Activated CD4-positive, CD25-positive, alpha-beta regulatory T cell treated with anti-CD3 and anti-CD28 coated beads, Interleukin-2, amount 50 U/mL, for 16 hours (primary cell): ENCODE data around the gene MRPL48.
A peak's percentile ranks its signal among the peaks of the same experiment; 100 is the strongest.
"Not testable (repeated sequence)": the region's sequence is repeated elsewhere in the genome, so short reads cannot be mapped to it uniquely, and the experiment has no call there.

ENCODE experiments used
- DNase-seq: peaks from one replicate; pipeline ENCODE4 v3.0.0-alpha.2; 2020; ENCODE audit warnings: low read depth, low spot score

Gene MRPL48

DNA sequence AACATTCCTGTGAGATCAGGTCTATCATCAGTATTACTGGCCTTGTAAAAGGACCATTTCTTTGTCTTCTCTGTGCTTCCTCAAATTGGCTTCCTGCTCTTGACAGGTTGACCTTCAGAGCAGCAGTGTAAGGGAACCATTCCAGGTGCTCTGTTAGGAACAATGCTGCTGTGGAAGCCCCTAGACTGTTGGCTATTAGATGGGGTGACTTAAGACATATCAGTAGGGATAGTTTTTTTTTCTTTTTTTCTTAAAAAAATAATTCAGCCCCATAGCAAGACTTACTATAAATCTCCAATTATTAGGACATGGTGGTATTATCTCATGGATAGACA, 51.4 kb downstream of the MRPL48 start:
- DNase-seq = no peak

DNA sequence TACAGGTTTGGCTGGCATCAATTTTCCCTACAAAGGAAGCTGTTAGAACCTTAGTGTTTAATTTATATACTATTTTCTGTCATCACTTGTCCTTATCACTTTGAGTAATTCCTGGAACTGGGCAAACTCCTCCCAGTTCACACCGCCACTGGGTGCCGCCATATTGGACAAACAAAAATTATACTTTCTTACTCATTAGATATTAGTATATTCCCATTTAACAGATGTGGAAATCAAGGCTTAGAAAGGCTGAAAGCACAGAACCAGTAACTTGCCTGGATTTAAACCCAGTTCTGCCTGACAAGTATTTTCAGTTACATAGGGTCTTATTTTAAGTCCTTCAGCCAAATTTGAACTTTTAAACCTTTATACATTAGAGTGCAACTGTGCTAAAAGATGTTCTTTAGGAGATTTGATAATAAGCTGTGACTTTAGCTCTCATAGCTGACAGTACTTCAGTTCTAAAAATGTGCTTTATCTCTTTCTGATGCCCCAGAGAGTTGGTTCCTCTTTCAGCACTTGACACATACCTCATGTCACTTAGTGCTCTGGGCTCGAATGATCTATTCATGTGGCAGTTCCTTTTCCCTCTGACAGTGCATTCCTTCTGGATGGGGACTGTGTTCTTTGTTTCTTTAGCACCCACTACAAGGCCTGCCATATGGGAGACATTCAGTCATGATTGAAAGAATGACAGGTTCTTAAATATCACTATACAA, 63.5 kb downstream of the MRPL48 start:
- no peak for DNase-seq

DNA sequence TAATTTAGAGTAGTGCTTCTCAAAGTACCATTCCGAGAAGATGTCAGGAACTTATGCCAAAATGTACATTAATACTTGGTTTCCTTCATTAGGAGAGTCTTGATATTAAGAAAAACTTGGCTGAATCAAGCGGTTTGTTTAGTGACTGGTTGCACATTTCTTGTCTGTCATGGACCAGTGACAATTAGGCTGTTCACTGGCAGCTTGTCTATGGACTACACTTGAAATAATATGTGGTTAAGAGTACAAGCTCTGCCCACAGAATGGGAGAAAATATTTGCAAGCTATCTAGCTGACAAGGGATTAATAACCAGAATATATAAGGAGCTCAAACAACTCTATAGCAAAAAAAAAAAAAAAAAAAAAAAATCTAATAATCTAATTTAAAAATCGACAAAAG, 64.4 kb downstream of the MRPL48 start:
- no peak for DNase-seq

DNA sequence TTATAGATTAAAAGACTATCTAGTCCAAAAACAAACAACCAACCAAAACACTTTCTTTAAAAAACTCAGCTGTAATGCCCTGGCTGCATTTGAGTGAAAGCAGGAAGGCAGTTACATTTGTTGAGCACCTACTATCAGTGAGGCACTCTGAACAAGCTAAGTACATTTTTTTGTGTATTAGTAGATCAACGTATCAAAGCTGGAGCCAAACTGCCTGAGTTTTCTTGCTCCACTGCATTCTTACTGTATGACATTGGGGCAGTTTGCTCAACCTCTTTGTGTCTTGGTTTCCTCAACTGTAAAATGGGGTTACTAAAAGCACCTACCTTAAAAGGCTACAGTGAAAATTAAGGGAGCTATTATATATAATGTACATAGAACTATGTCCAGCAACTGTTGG, 67.0 kb downstream of the MRPL48 start:
- no peak for DNase-seq

DNA sequence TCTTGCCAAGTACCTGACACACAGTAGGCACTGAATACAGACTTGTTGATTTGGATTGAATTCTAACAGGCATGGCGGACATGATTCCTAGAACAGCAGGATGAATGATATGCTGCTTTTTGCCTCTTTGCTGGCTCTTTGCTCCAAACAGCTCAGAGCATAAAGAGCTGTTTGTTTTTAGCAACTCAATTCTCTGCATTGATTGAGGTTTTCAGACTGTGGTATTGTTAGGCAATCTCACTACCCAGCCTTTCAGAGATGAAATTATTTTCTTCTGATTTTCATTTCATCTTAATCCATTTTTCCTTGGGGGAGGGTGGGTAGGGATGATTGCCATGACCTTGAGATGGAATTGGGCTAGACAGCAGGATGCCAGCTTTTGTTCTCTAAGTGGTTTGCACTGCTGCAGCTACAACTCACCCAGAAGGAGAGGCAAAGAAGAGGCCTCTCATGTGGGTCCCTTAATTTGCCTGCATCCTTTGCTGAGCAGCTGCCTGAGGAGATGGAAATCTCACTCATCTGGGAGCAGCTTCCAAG, 68.4 kb downstream of the MRPL48 start:
- DNase-seq = no peak

DNA sequence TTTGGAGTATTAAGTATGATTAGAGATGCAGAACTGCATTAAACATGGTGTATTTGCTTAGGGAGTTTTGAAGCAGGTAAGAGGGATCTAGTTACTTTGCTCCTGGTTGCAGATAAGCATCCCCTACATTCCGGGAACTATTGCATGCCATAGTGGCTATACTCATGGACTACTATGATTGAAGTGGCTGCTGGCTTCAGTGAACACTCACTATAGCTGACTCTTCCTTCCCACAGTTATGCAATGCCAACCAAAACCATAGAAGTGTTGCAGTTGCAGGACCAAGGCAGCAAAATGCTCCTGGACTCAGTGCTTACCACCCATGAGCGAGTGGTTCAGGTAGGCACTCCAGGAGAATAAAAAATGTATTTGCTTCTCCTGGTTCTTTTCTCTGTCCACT, 72.0 kb downstream of the MRPL48 start:
- DNase-seq = no peak

DNA sequence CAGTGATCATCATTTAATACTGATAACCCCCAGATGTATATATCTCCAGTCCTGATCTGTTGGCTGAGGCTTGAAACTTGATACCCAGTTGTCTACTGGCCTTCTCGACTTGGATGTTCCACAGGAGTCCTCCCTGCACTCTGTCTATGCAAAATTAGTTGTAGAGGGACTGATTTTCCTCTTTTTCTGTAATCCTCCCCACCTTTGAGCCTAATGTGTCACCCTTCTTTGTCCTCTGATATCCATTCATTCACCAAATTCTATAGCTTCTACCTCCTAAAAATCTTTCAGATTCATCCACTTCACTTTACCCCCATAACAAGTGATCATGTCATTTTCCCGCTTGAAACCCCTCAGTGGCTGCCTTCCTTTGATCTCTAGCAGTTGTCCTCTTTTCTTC, 72.5 kb downstream of the MRPL48 start:
- DNase-seq = no peak

DNA sequence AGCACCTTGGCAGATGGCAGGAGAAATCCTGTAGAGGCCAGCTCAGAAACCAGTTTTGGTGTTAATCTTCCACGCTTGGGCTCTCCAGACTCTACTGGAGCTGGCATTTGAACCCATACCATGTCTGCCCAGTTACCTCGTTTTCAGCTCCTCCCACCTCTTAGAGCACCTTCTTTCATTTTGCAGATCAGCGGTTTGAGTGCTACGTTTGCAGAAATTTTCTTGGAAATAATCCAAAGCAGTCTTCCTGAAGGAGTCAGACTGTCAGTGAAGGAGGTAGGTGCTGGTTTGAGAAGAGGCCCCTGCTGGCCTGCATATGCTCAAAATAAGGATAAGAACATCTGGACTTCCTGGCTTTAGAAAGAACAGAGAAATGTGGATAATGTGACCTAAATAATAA, 75.3 kb downstream of the MRPL48 start:
- no peak for DNase-seq

DNA sequence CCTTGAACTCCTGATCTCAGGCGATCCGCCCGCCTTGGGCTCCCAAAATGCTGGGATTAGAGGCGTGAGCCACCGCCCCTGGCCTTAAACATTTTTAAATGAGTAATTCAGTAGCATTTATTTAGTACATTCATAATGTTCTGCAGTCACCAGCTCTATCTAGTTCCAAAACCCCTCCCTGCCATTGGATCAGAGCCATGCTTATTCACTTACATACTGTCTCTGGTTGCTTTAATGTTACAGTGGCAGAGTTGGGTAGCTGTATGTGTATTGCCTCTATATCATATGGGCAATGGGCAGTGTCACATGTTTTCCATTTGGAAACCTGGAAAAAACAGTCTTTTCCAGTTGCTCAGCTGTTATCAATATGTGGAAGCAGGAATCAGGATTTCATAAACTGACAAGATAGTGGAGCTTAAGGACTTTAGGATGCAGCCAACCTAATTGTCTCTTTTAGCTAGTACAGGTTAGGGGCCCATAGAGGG, 78.5 kb downstream of the MRPL48 start:
- DNase-seq = no peak

DNA sequence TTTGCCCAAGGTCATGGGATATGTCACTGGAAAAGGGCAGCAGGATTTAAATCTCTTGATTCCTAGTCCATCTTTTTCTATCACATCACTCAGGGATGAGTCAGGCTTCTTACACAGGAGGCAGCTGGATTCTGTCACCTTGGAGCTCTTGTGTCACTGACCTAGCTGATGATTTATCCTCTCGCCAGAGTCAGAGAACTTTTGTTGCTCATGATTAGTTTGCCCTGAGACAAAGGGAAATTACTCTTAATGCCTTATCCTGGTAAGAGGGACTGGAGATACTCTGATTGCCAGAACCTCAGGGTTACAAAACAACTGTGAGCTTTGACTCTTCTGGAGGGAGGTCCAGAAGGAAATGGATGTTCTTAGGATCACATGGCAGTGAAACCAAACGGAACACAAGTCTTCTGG, 78.9 kb downstream of the MRPL48 start:
- no peak for DNase-seq

DNA sequence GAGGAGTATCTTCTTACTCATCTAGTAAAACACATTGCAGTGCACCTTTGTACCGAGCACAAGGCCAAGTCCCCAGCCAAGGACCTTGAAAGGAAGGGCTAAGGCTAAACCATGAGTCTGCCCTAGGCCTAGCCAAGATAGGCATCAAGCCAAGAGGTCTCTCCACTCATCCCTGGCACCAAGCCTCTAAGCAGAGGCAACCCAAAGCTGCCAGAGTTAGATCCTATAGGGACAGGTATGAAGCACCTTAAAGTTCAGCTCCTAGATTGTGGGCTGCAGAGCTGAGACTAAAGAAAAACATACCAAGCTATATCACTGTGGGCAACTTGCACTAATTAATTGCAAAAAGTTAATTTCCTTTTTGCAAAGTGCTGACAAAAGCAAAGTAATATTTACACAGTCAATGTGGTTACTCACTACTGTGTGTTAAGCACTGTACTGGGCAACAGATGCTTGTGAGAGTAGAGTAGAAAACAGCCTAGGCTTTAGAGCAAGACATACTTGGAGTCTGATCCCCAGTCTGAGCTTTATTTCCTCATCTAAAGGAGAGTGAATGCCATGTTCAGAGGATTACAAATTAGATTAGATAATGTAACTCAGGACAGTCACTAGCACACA, 81.8 kb downstream of the MRPL48 start:
- no peak for DNase-seq

DNA sequence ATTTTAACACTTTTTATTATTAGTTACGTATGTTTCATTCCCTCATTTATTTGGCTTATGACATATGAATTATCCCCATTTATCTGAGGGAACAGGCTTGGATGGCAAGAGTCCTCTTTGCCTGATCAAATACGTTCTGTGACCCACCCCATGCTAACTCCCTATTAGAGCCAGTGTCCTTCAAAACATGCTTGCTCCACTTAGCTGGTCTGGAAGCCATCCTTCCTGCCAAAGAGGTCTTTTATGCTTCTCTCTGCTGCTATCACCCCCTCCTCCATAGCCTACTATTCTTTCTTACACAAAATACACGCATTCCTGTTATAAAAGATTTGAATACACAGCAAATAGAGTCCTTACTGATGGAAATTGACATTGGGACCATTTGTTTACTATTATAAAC, 82.6 kb downstream of the MRPL48 start:
- DNase-seq = no peak

DNA sequence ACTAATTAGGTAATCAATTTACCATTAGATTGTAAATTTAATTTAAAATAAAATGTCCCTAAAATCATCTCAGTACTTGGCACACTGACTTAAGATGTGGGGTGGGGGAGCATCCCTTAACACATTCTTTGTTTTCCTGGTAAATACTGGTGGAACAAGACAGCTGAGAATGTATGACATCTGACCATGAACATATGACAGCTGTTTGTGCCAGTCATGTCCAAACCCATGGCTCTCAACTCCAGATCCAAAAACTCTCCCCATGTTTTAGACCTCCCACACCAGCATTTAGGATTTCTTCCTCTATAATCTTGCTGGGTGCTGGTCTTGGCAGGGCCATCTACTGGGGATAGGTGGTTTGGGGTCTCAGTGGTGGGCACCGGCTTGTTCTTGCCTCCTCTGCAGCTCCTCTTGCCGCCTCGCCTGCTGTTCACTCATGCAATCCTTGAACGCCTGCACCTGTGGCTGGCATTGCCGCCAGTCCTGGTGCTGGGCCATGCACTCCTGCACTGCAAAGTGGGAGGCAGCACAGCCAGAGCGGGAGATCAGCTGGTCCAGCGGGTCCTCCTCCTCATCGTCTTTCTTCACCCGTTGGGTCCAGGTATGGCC, 85.2 kb downstream of the MRPL48 start:
- DNase-seq = no peak

DNA sequence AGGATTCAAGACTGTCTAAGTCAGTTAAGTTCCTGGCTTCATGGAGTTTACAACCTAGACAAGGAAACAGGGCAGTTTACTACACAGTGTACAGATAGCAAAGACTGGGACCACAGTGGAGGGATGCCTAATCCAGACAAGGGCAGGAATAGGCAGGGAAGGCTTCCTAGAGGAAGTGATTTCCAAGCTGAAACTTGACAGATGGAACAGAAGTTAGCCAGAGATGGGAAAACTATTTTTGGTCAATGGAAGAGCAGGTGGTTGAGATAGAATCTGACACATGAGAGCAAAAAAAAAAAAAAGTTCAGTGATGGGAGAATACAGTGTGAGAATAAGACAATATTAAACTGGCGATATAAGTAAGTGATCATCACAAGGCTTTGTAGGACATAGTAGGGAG, 87.7 kb downstream of the MRPL48 start:
- no peak for DNase-seq

DNA sequence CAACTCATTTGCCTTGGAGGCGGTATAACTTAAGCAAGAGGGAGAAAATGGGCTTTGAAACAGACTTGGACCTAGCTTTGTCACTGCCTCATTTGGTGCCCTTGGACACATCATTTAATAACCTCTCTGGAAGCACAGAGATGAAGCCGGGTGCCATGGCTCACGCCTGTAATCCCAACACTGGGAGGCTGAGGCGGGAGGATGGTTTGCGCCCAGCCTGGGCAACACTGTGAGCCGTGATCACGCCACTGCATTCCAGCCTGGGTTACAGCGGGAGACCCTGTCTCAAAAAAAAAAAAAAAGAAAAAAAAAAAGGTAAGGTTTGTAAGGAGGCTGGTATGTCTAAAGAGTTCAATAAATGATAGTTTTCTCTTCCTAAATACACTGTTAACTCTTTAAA, 88.2 kb downstream of the MRPL48 start:
- DNase-seq = no peak

DNA sequence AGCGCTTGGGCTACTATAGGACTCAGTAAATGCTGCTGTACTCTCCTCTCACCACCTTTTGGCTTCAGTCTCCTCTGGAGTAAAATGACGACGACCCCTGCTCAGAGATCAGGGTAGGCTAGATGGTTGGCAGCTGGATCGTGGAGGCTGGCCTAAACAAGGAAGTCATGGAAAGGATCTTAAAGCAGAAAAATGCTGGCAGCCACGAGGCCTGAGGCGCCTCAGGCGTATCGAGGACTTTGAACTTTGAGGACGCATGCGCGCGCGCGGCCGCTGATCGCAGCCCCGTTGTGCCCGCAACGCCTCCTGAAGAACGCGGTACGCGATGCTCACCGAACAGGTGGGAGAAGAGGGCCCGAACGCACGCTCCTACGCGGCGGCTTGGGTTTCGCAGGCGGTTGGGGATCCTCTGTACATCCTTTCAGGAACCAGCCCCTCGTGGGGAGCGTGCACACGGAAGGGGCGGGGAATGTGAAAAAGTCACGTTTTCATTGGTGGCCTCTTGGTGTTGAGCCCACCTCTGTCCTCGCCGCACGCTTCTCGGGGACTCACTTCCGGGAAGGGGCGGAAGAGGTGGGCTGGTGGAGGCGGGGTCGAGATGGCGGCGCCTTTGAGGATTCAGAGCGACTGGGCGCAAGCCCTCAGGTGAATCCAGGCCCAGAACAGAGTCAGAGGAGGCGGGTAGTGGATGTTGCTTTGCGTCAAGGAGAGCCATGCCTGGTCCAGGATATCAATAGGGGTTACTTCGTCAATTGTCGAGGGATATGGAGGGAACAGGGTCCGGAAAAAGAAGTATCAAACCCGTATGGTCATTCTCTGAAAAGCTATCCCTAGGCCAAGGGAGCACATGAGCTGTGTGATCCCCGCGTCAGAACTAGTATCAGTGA, 89.0 kb downstream of the MRPL48 start, which contains the start of the genes COA4 and PAAF1:
Gene COA4 (minus strand): TSS at position 423 of the 887 bp plus-strand sequence. CDS start 3,468 bp downstream, outside the sequence.
Gene PAAF1 (plus strand): TSS at position 576 of the 887 bp plus-strand sequence. CDS start 23 bp downstream, at position 599.
- peak; percentile 91 for DNase-seq

DNA sequence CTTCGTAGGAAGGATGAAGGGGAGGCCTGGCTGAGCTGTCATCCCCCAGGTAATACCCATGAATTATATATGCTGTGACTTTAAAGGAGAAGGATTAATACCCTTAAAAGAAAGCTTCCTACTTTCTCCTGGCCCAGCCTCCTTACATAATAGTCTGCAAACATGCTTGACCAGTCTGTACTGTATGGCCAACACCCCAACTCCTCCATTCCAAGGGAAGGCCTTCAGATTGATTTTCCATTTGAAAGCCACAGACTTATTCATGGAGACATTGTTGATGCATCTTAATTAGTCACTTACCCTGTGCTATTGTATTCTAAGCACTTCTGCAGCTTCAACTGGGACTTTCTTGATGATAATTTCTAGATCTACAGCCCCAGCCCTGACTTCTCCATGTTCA, 91.1 kb downstream of the MRPL48 start:
- no peak for DNase-seq

DNA sequence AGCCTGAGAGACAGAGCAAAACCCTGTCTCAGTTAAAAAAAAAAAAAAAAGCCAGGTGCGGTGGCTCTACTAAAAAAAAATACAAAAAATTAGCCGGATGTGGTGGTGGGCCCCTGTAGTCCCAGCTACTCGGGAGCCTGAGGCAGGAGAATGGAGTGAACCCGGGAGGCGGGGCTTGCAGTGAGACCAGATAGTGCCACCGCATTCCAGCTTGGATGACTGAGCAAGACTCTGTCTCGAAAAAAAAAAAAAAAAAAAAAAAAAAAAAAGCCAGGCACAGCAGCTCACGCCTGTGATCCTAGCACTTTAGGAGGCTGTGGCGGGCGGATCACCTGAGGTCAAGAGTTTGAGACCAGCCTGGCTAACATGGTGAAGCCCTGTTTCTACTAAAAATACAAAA, 92.8 kb downstream of the MRPL48 start:
- DNase-seq = not testable (repeated sequence)

DNA sequence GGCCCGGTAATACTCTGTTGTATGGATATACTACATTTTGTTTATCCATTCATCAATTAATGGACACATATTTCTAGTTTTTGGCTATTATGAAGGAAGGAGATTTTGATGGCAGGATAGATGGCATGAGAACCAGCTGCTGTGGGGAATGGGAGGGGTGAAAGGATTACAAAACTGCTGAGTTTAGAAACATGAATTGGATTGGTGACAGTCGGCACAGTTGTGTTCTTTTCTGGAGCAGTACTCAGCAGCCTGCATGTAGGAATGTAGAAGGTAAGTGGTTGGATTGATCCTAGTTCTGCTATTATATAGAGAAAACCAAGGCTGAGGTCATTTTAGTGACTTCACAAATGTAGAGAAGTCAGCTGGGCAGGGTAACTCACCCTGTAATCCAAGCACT, 96.2 kb downstream of the MRPL48 start:
- DNase-seq = no peak

DNA sequence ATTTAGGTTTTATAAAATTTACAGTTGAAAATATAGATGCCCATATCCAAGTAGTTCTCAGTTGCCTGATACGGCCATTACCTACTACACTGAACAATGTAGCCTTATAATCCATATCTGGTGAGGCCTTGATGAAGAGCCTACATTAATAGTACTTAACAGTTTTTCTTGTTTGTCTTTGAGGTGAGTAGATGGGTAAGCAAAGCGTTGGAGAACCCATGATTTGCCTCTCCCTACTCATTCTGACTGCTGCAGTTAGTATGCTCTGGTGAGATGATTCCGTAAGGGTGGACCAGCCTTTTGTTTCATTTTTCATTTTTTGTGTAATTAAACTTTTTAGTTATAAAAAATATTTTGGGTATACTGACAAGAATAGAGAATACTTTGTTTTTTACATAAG, 100.6 kb downstream of the MRPL48 start:
- DNase-seq = no peak

DNA sequence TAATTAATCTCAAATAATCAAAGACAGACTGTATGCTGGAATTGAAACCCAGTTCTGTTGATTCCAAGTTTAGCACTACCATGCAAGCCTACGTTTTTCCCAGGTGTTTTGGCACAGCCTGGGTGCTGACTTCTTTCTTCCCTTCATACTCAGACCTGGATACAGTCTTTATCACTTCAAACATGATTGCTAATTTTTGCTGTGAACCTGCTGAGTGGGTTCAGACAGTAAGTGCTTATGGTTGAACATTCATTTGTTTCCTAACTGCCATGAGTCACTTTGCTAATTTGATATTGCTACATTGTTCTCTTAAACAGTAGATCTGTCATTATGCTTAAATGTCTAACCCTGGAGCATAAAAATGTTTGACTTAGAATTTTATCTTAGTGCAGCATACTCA, 101.3 kb downstream of the MRPL48 start:
- DNase-seq = no peak

DNA sequence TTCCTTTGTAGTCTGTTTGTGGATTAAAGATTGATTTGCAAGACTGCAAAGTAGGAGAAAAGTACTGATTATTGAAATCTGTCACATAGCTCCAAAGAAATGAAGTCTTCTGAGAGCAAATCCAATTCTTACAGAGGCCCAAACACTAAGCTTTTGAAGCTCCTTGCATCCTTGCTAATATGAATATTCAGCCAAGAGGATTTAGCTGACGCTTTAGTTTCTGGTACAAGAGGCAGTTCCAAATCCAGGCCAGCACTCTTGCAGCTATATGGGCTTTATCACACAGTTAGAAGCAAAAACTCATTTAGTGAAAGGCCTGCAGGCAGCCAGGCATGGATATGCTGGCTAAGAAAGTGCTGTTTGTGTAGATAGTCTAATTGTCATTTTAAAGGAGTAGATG, 101.9 kb downstream of the MRPL48 start:
- DNase-seq = no peak
